Keratinocyte (primary cell): ENCODE data around the gene C2CD2L. TPM values are rescaled to one million over a fixed set of nuclear protein-coding genes. Genes with fewer than 3 reads are reported as not detected.

Source experiments
- DNase-seq: peaks from one replicate; pipeline ENCODE4 v3.0.0-alpha.2; 2011; ENCODE audit warnings: low read depth, missing footprints, low spot score
- FAIRE-seq: peaks from 2 replicates; lab custom pipeline; 2011; peaks lifted over from hg19 to GRCh38; lab: Jason Lieb, UNC
- H2AFZ ChIP-seq: 2 replicates; pipeline ENCODE4 v1.6.0; 2012; ENCODE audit warnings: low read length, control low read depth, inconsistent platforms; ENCODE audit not compliant: control insufficient read depth
- H3K27ac ChIP-seq: 2 replicates; pipeline ENCODE4 v1.5.1; 2011; ENCODE audit warnings: low read length; ENCODE audit not compliant: control insufficient read depth, insufficient read depth
- H3K27me3 ChIP-seq: 3 replicates; pipeline ENCODE4 v1.6.0; 2011; ENCODE audit warnings: low read length; ENCODE audit not compliant: control insufficient read depth, insufficient read depth; ENCODE audit errors: extremely low read depth
- H3K36me3 ChIP-seq, 2 experiments: 2 replicates in 1 of 2; 3 replicates in 1 of 2; pipeline ENCODE4 v1.5.1; 2011; ENCODE audit warnings: low read length in 2 of 2, mild to moderate bottlenecking in 1 of 2; ENCODE audit not compliant: control insufficient read depth in 2 of 2, insufficient read depth in 2 of 2; ENCODE audit errors: extremely low read depth in 1 of 2
- H3K4me1 ChIP-seq: 3 replicates; pipeline ENCODE4 v1.5.1; 2011; ENCODE audit warnings: low read length; ENCODE audit not compliant: control insufficient read depth, insufficient read depth; ENCODE audit errors: extremely low read depth
- H3K4me2 ChIP-seq: 3 replicates; pipeline ENCODE4 v1.6.0; 2011; ENCODE audit warnings: low read depth, low read length; ENCODE audit not compliant: control insufficient read depth, insufficient read depth; ENCODE audit errors: extremely low read depth
- H3K4me3 ChIP-seq, 3 experiments: fragments of 200-600 bp in 1 of 3; sonication (generic) in 1 of 3; 2 replicates in 2 of 3; 3 replicates in 1 of 3; pipeline ENCODE4 v1.5.1; 2011 to 2016; ENCODE audit warnings: low read length in 3 of 3, mild to moderate bottlenecking in 3 of 3, control low read depth in 2 of 3, inconsistent platforms in 1 of 3, low read depth in 1 of 3, mixed read lengths in 1 of 3, mixed run types in 1 of 3, moderate library complexity in 1 of 3; ENCODE audit not compliant: control insufficient read depth in 2 of 3, insufficient read depth in 2 of 3; ENCODE audit errors: extremely low read depth in 1 of 3
- H3K79me2 ChIP-seq: 2 replicates; pipeline ENCODE4 v1.6.0; 2012; ENCODE audit warnings: low read length; ENCODE audit not compliant: control insufficient read depth, insufficient read depth
- H3K9ac ChIP-seq: 3 replicates; pipeline ENCODE4 v1.6.0; 2011; ENCODE audit warnings: low read length; ENCODE audit not compliant: control insufficient read depth, insufficient read depth; ENCODE audit errors: extremely low read depth
- H3K9me1 ChIP-seq: 3 replicates; pipeline ENCODE4 v1.6.0; 2011; ENCODE audit warnings: low read length; ENCODE audit not compliant: control insufficient read depth, insufficient read depth; ENCODE audit errors: extremely low read depth
- H3K9me3 ChIP-seq: 2 replicates; pipeline ENCODE4 v1.5.1; 2012; ENCODE audit warnings: low read depth, low read length; ENCODE audit not compliant: control insufficient read depth
- H4K20me1 ChIP-seq: 3 replicates; pipeline ENCODE4 v1.6.0; 2011; ENCODE audit warnings: low read length; ENCODE audit not compliant: control insufficient read depth, insufficient read depth; ENCODE audit errors: extremely low read depth
- CTCF ChIP-seq, 3 experiments: IDR thresholded peaks in 1 of 3; conservative IDR thresholded peaks in 1 of 3; optimal IDR thresholded peaks in 1 of 3; 2 replicates in 2 of 3; 3 replicates in 1 of 3; pipeline versions ENCODE3 to v1.5.1; 2011; ENCODE audit warnings: low read length in 3 of 3, mild to moderate bottlenecking in 3 of 3, moderate library complexity in 2 of 3, control low read depth in 1 of 3, inconsistent platforms in 1 of 3; ENCODE audit not compliant: insufficient read depth in 2 of 3; ENCODE audit errors: extremely low read depth in 1 of 3
- EZH2 ChIP-seq: IDR thresholded peaks from one replicate; pipeline ENCODE4 v1.6.1; 2012; ENCODE audit warnings: inconsistent platforms, mild to moderate bottlenecking, low read length, moderate library complexity
- dilution Hi-C: fragments of 300-500 bp; cut with MboI; formaldehyde crosslinking; loops from one replicate; pipeline ENCODE4 v1.7.0; 2020; ENCODE audit warnings: low sequenced_read_pairs; ENCODE audit not compliant: extremely low pct_ligation_motif_present
- polyA plus RNA-seq, 5 experiments: library from polyadenylated mRNA; depleted of rRNA in 3 of 5; stranded (reverse) in 3 of 5; stranded (forward) in 1 of 5; unstranded in 1 of 5; fragments of >200 nt; gene quantifications; 1 replicate in 1 of 5; 2 replicates in 3 of 5; 3 replicates in 1 of 5; pipeline versions ENCODE4 v1.2.1 to v1.2.3, GENCODE V29; 2011 to 2012; ENCODE audit warnings: missing spikeins in 2 of 5, low read depth in 1 of 5, low replicate concordance in 1 of 5

Gene C2CD2L
- polyA plus RNA-seq, 1 donor (not counting 4 experiments of a cell fraction or from before 2014, with no cell fraction given), result 2.9 TPM

GRCh38 chr11:119091178-119091577 lies 16.0 kb upstream of the C2CD2L start:
- Histone ChIP-seq H3K9ac (no peak overlapping the region), H3K27me3 (no peaks in the 10 kb centered on the region), H3K36me3 (peaks cover 24 to 25% of the 10 kb centered on the region in 2 experiments), H2AFZ (no peak overlapping the region), H3K27ac (no peak overlapping the region), H3K79me2 (peaks cover 42% of the 10 kb centered on the region), H3K4me1 (peaks cover 30% of the 10 kb centered on the region), H3K4me2 (no peak overlapping the region), H3K9me1 (no peaks in the 10 kb centered on the region), H3K4me3 (no peak overlapping the region), H4K20me1 (no peaks in the 10 kb centered on the region), H3K9me3 (no peaks in the 10 kb centered on the region)
- TF ChIP-seq EZH2 (no peak), CTCF (optimal IDR thresholded peaks at IDR 0.05 in 1 of 3, IDR thresholded peaks at IDR 0.05 in 1 of 3, conservative IDR thresholded peaks at IDR 0.05 in 1 of 3; ENCODE audit: extremely low read depth in 1 of 3, insufficient read depth in 2 of 3, low read length in 3 of 3) (no peak)
- no peak for DNase-seq
- no peak for FAIRE-seq
- dilution Hi-C loops, result no loop called here

- TF ChIP-seq CTCF (optimal IDR thresholded peaks at IDR 0.05 in 1 of 3, IDR thresholded peaks at IDR 0.05 in 1 of 3, conservative IDR thresholded peaks at IDR 0.05 in 1 of 3; ENCODE audit: extremely low read depth in 1 of 3, insufficient read depth in 2 of 3, low read length in 3 of 3), result no peak
- TF ChIP-seq EZH2, result no peak
- Histone ChIP-seq H3K4me1 (peaks cover 25% of the 10 kb centered on the region), H3K27ac (no peak overlapping the region), H4K20me1 (no peaks in the 10 kb centered on the region), H3K9me1 (no peaks in the 10 kb centered on the region), H3K27me3 (no peaks in the 10 kb centered on the region), H3K4me3 (no peak overlapping the region), H3K36me3 (peaks cover 29 to 33% of the 10 kb centered on the region in 2 experiments), H3K79me2 (peaks cover 37% of the 10 kb centered on the region), H3K9ac (no peak overlapping the region), H3K4me2 (peak overlapping the region; percentile 96), H2AFZ (no peak overlapping the region), H3K9me3 (no peaks in the 10 kb centered on the region)
- FAIRE-seq (no peak), DNase-seq (no peak)
- dilution Hi-C loops, result no loop called here
Measured at GRCh38 chr11:119091966-119092879, 14.9 kb upstream of the C2CD2L start.
